Lower lobe of right lung (tissue), 2 donors: ENCODE results near the gene MUC5AC. TPM values are rescaled to one million over a fixed set of nuclear protein-coding genes. Genes with fewer than 3 reads are reported as not detected.

Experiments used
- ATAC-seq, 2 donors: fragments of 200-7000 bp; cut with Tn5 transposase; one replicate each; pipeline ENCODE4 v1.9.1; 2020 to 2022; ENCODE audit warnings: mild to moderate bottlenecking in 2 of 2, moderate library complexity in 2 of 2
- DNase-seq: peaks from one replicate; pipeline ENCODE4 v3.0.0-alpha.2; 2020
- H3K27ac ChIP-seq: fragments of 200-600 bp; one replicate; pipeline ENCODE4 v1.8.0; 2022
- H3K27me3 ChIP-seq: fragments of 200-600 bp; one replicate; pipeline ENCODE4 v1.8.0; 2022; ENCODE audit warnings: low read depth
- H3K36me3 ChIP-seq: fragments of 200-600 bp; one replicate; pipeline ENCODE4 v1.8.0; 2022; ENCODE audit warnings: mild to moderate bottlenecking
- H3K4me1 ChIP-seq: fragments of 200-600 bp; one replicate; pipeline ENCODE4 v1.8.0; 2022
- H3K4me3 ChIP-seq: fragments of 200-600 bp; one replicate; pipeline ENCODE4 v1.8.0; 2022; ENCODE audit warnings: mild to moderate bottlenecking
- H3K9me3 ChIP-seq: fragments of 200-600 bp; one replicate; pipeline ENCODE4 v1.8.0; 2022
- CTCF ChIP-seq: fragments of 200-600 bp; IDR thresholded peaks from one replicate; pipeline ENCODE4 v1.8.0; 2022; ENCODE audit warnings: antibody characterized with exemption, mild to moderate bottlenecking
- intact Hi-C: fragments of 100-400 bp; cut with DNase I; formaldehyde crosslinking; loops from one replicate; pipeline ENCODE4 v1.11.0; 2022
- total RNA-seq: library from RNA; stranded (reverse); fragmentation: NEBNext Ultra II Directional; extraction: Animal tissue kit (Norgen Biotek cat#: 25700); gene quantifications from one replicate; pipeline ENCODE4 v1.2.1, GENCODE V29; 2021
- donor health status: DM: no; HTN: yes; CAD: no; lungs with severe emphysema.

Gene MUC5AC
- total RNA-seq, 1 donor from 2014 or later = 0.35 TPM

GRCh38 chr11:1149545-1149944 is 8.2 kb upstream of the MUC5AC start:
- intact Hi-C loops = no loop called here
- peaks cover 10% of the 10 kb centered on the region for H3K27me3 ChIP-seq

DNA sequence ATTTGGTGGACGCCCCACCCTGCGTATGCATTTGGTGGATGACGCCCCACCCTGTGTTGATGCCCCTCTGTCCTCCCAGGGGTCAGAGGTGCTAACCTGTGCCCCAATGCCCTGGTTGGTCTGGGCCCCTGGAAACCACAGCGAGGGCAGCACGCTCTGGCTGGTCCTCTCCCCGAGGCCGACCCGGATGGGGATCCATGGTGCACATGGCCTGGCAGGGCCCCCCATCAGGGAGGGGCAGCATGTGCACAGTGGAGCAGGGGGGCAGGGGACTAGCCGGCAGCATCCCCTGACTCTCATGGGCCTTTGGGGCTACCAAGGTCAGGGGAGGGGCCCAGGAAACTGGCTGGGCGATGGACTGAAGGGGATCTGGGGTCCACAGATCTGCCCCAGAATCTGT is 7.6 kb upstream of the MUC5AC start:
- Histone ChIP-seq H3K36me3 (no peaks in the 10 kb centered on the region), H3K4me1 (no peaks in the 10 kb centered on the region), H3K4me3 (no peak overlapping the region), H3K27me3 (peaks cover 10% of the 10 kb centered on the region), H3K27ac (no peak overlapping the region), H3K9me3 (no peaks in the 10 kb centered on the region)
- no peak for ATAC-seq
- no peak for TF ChIP-seq CTCF
- DNase-seq = no peak
- intact Hi-C loops = no loop called here

More at GRCh38 chr11:1149545-1149944, 8.2 kb upstream of the MUC5AC start:
- Histone ChIP-seq H3K4me1 (no peaks in the 10 kb centered on the region), H3K9me3 (no peaks in the 10 kb centered on the region), H3K4me3 (no peak overlapping the region), H3K27ac (no peak overlapping the region), H3K36me3 (no peaks in the 10 kb centered on the region)
- no peak for DNase-seq
- ATAC-seq = no peak
- no peak for TF ChIP-seq CTCF

DNA sequence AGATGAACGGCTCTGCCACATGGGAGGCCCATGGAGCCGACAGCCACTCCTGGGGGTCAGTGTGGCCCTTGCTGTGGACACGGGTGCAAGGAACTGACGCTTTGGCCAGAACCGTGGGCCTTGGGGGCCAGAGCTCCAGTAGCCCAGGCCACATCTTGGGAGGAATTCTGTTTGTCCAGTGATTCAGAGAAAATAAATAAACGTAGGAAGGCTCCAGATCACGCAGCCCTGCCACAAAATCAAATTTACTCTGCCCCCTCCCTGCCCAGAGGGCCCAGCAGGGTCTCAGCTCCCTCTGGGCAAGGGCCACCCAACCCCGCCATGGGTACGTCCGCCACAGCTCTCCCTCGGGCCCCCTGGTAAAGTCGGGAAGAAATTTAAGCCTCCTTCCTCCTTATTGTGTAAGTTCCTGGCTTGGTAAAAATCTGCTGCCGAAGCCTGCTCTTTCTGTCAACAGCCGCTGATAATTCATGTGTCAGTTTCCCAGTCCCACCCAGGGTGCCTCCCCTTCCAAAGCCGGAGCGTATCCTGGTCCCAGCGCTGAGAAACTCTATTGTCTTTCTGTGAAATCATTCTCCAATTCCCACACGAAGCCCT is 6.9 kb upstream of the MUC5AC start:
- Histone ChIP-seq H3K4me3 (no peak overlapping the region), H3K27ac (no peak overlapping the region), H3K27me3 (peaks cover 10% of the 10 kb centered on the region), H3K36me3 (no peaks in the 10 kb centered on the region), H3K9me3 (no peaks in the 10 kb centered on the region), H3K4me1 (no peaks in the 10 kb centered on the region)
- TF ChIP-seq CTCF = no peak
- no peak for ATAC-seq
- intact Hi-C loops = no loop called here
- no peak for DNase-seq

DNA sequence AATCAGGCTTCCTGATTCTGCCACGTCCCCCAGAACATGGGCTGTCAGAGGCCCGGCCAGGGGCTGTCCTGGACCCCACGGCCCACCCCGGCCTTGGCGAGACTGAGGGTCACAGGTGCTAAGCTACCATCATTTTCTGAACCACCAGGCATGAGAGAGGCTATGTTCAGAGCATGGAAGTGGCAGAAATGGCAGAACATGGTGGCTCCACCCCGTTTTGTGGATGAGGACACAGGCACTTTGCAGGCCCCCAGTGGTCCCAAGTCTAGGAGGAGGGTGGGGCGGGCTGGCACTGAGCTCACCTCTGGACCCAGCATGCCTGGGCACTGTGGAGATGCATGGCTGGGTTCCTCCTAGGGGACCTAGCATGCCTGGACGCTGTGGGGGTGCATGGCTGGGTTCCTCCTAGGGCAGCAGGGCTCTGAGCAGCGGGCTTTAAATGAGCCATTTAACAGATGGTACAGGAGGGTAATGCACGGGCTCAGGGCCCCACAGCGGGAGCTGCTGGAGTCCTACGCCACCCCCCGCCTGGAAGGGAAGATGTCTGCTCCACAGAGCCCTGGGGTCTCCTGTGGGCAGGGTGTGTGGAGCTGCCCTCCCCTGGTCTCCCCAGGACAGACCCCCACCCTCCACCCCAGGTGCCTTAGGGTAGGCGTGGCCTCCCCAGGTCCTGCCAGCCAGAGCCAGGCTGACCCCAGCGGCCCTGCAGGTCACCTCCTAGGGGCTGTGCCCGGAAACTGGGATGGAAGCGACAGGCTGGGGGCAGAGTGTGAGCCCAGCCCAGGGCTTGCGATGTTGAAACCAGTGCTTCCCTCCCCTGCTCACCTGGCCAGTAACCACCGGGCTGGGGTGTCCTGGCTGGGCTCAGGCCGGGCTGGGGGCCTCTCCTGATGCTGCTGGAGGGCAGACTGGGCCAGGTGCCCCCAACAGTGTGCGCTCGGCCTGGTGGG is 6.1 kb upstream of the MUC5AC start:
- ATAC-seq = peak; percentile 11 to 15

More for the DNA sequence above, 6.1 kb upstream of the MUC5AC start:
- Histone ChIP-seq H3K36me3 (no peaks in the 10 kb centered on the region), H3K27ac (no peak overlapping the region), H3K9me3 (no peaks in the 10 kb centered on the region), H3K4me3 (no peak overlapping the region), H3K27me3 (peaks cover 10% of the 10 kb centered on the region), H3K4me1 (no peaks in the 10 kb centered on the region)
- TF ChIP-seq CTCF = no peak
- no peak for DNase-seq
- intact Hi-C loops = no loop called here
